GM18499 (cell line): ENCODE data around the gene PPP1R2C.

Source experiments
- ATAC-seq: cut with Tn5 transposase; IDR thresholded peaks from one replicate; pipeline ENCODE4 v1.9.1; 2021; ENCODE audit warnings: moderate number of reproducible peaks; ENCODE audit not compliant: insufficient read depth, unreplicated experiment

PPP1R2C gene

GRCh38 chrX:42778096-42778495 is at the start of gene PPP1R2C:
Gene PPP1R2C (minus strand): TSS chrX:42778163. CDS start chrX:42778079, 84 bp downstream.
- ATAC-seq = no peak

DNA sequence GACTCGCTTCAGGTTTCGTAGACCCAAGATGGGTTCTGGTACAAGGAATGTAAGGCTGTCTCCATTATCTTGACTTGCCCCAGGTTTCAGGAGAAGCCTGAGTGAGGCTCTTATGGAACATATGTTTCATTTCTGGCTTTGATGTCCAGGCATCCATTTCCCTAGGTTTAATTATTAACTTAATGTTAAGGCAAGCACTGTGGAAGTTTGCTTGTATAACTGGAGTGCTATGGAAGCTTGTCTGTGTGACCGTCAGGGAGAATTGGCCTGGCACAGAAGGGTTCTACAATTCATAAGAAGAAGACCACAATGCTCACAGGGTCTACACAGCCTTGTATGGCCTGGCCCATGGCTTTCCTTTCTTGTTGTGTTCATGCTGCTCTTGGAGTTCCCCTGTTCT is 47.2 kb upstream of the PPP1R2C start:
- no peak for ATAC-seq

DNA sequence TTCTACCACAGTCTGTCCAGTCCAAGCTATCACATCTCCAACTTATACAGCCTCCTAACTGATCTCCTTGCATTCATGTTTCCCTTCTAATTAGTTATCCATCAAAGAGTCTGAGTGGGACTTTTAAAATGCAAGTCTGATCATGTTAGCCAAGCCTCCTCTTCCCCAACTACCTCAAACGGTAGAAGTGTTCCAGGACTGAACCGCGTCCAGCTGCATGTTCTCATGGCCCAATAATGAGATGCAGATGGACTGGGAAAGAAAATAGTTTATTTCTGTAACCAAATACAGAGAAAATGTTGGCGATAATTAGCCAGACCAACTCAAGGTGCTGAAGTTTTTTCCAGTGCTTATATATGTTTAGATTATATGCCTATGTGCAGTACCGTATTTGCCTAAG is 46.6 kb upstream of the PPP1R2C start:
- ATAC-seq = no peak

- ATAC-seq = no peak
Observed at GRCh38 chrX:42823443-42823842, 45.5 kb upstream of the PPP1R2C start.

DNA sequence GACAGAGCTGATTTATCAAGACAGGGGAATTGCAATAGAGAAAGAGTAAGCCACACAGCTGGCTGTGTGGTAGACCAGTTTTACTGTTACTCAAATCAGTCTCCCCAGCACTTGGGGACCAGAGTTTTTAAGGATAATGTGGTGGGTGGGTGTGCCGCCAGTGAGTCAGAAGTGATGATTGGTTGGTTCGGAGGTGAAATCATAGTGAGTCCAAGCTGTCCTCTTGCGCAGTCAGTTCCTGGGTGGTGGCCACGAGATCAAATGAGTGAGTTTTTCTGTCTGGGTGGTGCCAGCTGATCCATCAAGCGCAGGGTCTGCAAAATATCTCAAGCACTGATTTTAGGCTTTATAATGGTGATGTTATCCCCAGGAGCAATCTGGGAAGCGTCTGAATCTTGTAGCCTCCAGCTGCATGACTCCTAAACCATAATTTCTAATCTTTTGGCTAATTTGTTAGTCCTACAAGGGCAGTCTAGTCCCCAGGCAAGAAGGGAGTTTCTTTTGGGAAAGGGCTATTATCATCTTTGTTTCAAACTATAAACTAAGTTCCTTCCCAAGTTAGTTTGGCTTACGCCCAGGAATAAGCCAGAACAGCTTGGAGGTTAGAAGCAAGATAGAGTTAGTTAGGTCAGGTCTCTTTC is 44.0 kb upstream of the PPP1R2C start:
- no peak for ATAC-seq

GRCh38 chrX:42818151-42818921 is 40.4 kb upstream of the PPP1R2C start:
- no peak for ATAC-seq

GRCh38 chrX:42809569-42809968 is 31.6 kb upstream of the PPP1R2C start:
- no peak for ATAC-seq

DNA sequence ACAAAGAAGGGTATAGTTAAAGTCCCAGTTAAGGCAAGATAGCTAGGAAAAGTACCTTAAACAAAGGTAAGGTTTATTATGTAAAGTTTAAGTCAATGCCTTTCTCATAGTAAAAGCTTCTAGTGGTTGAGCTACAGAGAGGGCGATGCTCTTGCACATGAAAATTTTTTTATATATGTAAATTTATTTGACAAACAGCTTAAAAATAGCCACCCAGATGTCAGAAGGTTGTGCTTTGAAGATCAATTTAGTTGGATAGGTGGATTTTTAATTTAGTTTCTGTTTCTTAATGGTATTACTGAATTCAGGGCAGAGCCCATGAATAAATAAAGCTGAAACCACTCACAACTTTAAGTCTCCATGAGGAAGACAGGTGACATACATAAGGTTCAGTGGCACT is 29.4 kb upstream of the PPP1R2C start:
- ATAC-seq = no peak

- no peak for ATAC-seq
Observed at GRCh38 chrX:42804524-42804923, 26.6 kb upstream of the PPP1R2C start.

- ATAC-seq = no peak
Observed at GRCh38 chrX:42803320-42803719, 25.4 kb upstream of the PPP1R2C start.

DNA sequence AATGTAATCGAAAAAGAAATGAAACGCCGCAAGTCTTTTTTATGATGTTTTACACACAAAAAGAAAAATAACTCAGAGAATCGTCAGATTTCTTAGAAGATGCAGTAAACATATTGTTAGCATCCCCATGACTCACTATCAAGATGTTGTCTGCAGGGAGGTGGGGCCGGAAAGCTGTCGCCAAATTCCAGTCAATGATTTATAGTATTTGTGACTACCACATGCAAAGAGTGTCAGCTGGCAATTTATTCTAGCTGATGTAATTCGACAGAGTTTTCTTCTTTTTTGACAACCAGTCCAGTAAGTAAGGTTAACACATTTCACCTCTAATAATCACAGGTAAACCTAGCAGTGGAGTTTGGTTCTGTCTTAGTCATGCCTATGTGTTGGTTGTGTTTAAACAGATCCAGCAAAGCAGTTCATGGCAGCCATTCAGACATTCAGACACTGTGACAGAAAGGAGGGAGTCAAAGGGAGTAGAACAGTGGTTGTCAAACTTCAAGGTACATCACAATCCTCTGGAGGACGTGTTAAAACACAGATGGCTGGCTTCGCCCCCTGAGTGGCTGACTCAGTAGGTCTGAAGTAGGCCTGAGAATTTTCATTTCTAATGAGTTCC is 19.8 kb upstream of the PPP1R2C start:
- ATAC-seq = no peak

- no peak for ATAC-seq
Observed at GRCh38 chrX:42783451-42783850, 5.5 kb upstream of the PPP1R2C start.

DNA sequence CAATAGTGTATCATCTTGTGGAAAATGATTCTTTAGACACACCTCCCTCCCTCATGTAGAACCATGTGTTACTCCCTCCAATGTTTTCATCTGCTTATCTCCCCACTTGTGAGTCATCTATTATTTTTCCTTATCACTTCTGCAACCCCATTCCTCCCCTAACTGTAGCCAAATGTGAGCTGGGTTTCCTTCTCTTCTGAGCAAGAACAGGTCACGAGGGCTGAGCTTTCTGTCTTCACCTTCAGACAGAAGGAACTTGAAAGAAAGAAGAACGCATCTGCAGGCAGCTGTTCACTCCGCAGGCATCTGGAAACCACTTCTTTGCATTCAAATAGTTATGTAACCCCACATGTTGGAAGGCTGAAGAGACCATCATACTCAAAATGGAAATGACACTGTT is 1.8 kb downstream of the PPP1R2C start:
- no peak for ATAC-seq

DNA sequence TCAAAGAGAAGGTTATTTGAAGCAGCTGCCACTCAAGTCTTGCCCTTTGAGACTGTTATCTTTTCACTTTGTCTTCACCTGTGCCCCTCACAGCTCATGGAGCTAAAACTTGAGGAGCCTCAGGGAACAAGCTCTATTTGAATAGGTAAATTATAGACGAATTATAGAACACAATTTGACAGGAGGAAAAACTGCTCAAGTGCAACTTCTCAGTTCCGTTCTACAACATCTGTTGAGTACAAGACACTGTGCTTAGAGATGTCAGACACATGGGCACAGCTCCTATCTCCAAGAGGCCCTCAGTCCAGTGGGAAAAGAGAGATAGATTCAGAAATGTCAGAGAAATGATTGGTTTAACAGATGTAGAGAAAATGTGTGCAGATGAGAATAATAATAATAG is 5.1 kb downstream of the PPP1R2C start:
- ATAC-seq = no peak

DNA sequence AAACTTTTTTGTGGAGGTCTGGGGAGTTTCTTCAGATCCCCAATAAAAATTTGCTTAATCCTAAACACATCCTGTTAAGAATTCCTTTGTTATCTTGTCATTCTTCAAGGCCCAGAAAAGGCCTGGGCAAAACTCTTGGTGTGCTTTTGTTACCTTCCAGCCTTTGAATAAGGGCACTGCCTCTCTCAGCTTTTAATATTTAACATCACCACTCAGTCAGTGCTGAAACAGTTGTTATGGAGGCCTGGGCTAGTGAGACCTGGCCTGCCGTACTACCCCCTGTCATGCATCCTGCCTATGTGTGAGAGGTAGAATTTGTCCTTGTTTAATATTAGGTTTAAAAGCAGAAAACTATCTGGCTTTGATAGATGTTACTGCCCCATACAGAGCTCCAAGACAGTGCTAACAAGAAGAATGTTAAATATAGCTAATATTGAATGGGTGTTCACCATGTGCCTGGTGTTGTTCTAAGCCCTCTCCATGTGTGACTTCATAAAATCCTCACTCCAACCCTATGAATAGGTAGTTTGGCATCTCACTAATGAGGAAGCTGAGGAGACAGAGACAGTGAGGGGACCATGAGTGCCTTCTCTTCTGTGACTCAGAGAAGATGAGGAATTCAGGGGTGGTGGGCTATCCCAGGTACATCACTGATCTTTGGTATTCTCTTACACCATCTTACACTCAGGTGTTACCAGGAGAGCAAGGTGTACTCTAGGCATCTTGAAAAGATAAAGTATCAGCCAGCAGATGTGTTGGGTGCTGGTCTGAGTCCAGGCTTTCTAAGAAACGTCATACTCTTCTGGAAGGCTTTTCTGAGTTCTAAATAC is 6.2 kb downstream of the PPP1R2C start:
- no peak for ATAC-seq

- no peak for ATAC-seq
Observed at GRCh38 chrX:42770566-42770965, 7.4 kb downstream of the PPP1R2C start.

DNA sequence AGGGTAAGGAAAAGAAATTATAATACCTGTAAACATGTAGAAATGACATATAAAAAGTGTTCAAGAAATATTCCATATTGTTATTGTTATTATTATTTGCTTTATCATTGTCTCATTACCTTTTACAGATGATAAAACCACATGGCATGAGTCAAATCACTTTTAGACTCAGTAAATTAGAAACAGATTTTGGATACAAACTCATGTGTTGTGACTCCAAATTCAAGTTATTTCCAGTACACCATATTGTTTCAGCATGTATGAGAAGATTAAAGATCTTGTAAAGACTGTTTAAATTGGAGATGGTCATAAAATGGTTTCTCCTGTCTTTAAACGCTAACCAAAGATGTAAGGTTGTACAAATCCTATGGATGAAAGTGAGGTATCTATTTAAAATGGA is 18.1 kb downstream of the PPP1R2C start:
- no peak for ATAC-seq

- no peak for ATAC-seq
Observed at GRCh38 chrX:42755815-42756214, 22.1 kb downstream of the PPP1R2C start.

GRCh38 chrX:42754603-42755002 is 23.4 kb downstream of the PPP1R2C start:
- no peak for ATAC-seq

- no peak for ATAC-seq
Observed at GRCh38 chrX:42754115-42754514, 23.8 kb downstream of the PPP1R2C start.

- no peak for ATAC-seq
Observed at GRCh38 chrX:42752730-42753129, 25.2 kb downstream of the PPP1R2C start.
